Left renal cortex interstitium (tissue), 4 donors: ENCODE data around the gene KIF16B. TPM values are rescaled to one million over a fixed set of nuclear protein-coding genes. Genes with fewer than 3 reads are reported as not detected.

Experiments
- DNase-seq, 4 donors: peaks; one replicate each; pipeline ENCODE4 v3.0.0-alpha.2; 2013; ENCODE audit warnings: low read depth in 4 of 4, low spot score in 2 of 4, missing footprints in 1 of 4
- polyA plus RNA-seq, 4 donors: library from polyadenylated mRNA; unstranded; fragments of 120-200 nt; gene quantifications; one replicate each; pipeline ENCODE4 v1.2.1, GENCODE V29; 2013; ENCODE audit not compliant: insufficient read length in 4 of 4

The KIF16B gene
- polyA plus RNA-seq, 4 donors, result 16.8 to 26.0 (median 23.4) TPM

DNA sequence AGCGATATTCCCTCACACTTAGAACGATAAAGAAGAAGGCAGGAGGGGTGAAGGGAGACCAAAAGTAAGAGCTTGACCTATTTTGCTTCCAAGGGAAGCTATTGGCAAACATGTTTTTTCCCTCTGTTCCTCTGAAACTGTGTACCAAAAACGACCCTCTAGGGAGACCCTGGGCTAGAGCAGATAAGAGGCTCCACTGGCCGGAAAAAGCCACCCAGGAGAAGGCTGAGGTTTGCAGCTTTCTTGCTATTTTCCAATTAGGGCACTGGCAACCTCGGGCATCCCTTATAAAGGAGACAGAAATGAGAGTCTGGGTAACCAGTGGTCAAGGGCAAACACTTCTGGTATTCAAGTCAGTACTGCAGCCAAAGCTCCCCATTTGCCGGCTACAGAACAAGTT, 168.0 kb downstream of the KIF16B start:
- no peak for DNase-seq

DNA sequence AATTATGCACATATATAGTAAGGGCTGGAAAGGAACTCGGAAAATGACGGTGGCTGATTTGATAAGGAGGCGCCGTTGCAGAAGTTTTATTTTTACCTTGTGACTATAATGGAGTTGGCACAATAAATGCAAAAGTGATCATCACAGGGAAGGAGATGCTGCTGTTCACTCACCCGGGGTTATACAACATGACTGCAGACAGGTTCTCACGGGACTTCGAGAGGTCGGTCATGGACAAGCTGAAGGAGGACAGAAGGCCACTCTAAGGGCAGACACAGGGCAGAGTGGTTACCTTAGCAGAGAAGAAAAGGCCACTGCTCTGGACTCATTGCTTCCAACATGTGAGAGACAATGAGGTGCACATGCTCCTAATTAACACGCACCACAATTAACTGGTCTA, 168.6 kb downstream of the KIF16B start:
- no peak for DNase-seq

DNA sequence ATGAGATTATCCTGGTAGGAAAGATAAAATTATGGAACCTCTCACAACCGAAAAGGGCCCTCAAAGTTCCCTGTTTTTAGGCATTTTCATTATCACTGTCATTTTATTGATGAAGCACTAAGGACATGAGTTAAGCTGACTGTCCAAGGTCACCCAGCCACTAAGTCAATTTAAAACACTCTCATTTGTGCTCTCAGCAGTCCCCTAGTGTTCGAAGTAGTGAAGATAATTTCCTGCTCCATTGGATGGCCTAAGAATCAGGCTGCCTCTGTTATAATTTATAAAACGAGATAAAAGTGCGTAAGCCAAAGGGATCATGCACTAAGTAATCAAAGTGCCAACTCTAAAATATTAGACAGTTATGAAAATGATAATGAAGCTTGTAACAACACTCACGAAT, 169.1 kb downstream of the KIF16B start:
- DNase-seq, result no peak

DNA sequence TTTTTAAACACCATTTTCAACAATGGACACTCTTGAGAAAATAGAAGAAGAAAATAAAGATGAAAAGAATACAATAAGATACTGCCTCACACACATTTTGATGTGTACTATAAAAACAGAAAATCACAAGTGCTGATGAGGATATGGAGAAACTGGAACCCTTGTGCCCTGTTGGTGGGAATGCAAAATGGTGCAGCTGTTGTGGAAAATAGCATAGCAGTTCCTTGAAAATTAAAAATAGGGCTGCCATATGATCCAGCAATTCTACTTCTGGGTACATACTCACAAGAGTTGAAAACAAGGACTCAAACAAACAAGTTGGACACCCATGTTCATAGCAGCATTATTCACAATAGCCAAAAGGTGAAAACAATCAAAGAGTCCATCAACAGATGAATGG, 173.0 kb downstream of the KIF16B start:
- DNase-seq, result no peak

- no peak for DNase-seq
These were observed 173.4 kb downstream of the KIF16B start for GRCh38 chr20:16399801-16400200.

GRCh38 chr20:16397086-16397485, 176.2 kb downstream of the KIF16B start:
- DNase-seq, result no peak

GRCh38 chr20:16395366-16395765, 177.9 kb downstream of the KIF16B start:
- DNase-seq, result no peak

GRCh38 chr20:16394784-16395183, 178.5 kb downstream of the KIF16B start:
- no peak for DNase-seq

DNA sequence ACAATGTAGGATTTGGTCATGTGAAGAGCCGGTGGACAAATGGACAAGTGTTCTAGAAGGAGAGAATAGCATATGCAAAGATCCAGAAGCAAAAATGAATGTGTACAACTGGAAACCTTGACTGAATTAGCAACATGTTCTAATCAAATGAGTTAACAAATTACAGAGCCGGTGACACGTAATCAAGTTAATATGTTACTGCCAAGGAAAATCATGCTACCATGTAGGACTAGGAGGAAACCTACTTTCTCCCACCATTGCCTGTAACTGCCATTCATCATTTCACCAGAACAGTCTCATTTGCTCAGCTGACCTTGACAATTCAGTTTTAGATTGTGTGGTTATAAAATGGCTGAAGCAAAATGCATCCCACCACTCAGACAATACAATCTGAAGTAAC, 179.4 kb downstream of the KIF16B start:
- DNase-seq, result no peak

- no peak for DNase-seq
These were observed 180.0 kb downstream of the KIF16B start for GRCh38 chr20:16393297-16393696.

DNA sequence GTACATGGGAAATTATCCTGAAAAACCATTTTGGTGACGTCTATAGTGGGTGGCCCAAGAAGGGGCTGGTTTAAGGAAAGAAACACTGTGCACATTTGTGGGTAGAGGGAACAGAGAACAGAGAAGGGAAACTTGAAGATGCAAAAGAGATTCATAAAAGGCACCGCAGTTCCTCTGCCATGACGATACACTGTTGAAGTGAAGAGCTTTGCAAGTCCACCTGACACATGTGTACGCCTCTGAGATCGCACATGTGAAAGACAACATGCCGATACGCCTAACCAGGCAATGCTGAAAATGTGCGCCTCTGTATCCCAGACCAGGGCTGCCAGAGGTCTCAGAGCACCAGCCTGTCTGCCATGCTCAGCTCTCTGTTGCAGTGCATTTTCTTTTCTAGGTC, 180.9 kb downstream of the KIF16B start:
- no peak for DNase-seq

DNA sequence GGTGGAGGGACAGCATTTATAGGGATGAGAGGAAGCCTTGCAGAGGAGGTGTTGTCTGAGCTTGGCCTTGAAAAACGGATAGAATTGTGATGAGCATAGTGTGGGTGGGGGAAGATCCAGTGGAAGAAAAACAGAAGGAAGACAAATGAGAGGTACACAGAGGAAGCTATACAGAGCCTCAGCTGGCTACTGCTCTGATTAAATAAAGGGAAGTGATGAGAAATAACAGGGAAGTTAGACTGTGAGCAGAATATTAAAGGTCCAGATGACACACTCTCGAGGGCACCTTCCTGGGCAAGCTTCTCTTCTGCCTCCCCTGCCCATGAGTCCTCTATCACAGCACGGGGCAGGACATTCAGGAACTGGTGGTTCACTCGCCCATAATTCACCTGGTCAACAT, 182.3 kb downstream of the KIF16B start:
- no peak for DNase-seq

GRCh38 chr20:16388731-16389130, 184.5 kb downstream of the KIF16B start:
- no peak for DNase-seq

DNA sequence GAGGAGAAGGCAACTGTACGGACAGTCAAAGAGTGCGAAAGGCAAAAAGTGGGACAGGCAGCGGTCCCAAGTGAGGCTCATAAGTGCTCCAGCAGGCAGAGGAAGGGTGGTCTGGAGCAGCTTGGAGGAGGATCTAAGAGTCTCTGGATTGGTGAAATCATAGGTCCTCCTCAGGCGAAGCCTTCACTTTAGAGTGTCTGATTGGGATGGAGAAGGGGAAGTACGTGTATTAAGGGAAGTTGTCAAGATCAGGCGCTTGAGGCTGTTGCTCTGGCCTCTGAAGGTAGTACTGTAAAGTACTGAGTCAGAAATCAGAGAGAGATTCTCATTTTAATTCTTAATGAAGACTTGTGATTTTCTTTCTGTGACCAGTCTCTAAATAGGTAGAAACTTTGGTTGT, 185.6 kb downstream of the KIF16B start:
- no peak for DNase-seq

DNA sequence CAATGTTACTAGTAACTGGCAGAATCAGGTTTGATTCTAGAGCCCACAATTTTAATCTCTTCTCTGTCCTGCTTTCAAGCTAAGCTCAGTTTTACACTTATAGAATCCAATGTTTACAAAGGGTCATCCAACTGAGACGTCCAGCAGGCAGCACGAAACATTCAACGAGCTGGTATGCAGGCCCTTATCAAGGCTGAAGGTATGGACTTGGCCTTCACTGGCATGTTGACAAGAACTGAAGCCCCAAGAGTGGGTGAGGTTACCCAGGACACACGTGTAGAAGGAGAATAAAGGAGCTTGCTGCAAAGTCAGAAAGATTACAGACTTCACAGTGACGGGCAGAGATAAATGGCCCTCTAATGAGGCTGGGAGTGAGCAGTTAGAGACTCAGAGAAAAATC, 187.4 kb downstream of the KIF16B start:
- no peak for DNase-seq

DNA sequence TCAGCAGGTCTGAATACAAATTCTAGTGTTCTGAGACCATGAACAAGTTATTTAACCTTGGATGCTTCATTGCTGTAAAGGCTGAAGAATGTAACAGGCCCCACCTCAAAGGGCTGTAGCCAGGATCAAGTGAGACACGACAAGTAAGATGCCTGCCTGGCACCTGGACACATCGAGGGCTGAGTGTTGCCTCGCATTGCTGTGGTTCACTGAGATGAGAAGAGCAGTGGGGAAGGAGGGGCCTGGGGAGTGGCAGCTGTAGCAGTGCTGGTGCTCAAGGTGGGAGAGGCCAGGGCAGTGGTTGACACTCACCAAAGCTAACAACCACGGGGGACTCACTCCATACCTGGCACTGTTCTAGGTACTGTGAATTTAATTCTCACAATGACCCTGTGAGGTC, 187.8 kb downstream of the KIF16B start:
- DNase-seq, result no peak

GRCh38 chr20:16381444-16381843, 191.8 kb downstream of the KIF16B start:
- DNase-seq, result no peak

DNA sequence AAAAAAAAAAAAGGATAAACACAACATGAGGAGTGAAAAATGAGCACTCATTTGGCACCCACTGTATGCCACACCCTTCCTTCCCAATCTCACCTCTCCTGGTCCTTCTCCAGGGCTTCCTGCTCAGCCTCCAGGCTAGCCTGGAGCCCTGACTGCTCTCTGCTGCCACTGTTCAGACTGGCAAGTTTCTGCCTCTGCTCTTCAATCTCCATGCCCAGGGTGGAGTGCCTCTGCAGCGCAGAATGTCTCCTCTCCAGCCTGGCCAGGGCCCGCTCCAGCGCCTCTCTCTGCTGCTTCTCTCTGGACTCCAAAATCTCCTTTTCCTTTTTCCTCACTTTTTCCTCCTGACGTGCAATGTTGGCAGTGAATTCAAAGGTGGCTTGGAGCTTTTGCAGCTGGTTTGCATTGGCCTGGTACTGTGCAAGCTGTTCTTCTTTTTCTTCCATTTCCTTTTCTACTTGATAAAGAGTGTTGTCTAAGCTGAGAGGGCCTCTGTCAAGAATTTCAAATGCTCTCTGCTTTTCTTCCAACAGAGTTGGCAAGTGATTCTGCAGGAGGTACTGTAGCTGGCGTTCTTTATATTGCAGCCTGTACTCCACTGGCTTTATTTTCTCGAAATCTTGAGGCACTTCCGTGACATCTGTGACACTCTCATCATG, 194.4 kb downstream of the KIF16B start:
- DNase-seq, result no peak

DNA sequence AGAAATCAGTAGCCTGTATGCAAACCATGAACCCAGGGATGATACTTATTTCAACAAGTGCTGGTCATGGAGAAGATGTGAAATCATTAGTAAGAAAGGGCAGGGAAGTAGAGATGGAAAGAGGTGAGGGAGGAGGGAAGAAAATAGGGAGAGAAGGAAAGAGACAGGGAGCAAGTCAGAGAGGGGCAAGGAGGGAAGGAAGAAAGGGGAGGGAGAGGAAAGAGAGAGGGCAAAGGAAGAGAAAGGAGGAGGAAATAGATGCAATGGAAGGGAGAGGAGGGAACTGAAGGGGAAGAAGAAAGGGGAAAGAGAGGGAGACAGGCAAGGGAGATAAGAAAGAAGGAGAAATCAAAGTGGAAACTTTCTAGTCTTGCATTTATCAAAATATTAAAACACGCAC, 195.1 kb downstream of the KIF16B start:
- DNase-seq, result no peak

DNA sequence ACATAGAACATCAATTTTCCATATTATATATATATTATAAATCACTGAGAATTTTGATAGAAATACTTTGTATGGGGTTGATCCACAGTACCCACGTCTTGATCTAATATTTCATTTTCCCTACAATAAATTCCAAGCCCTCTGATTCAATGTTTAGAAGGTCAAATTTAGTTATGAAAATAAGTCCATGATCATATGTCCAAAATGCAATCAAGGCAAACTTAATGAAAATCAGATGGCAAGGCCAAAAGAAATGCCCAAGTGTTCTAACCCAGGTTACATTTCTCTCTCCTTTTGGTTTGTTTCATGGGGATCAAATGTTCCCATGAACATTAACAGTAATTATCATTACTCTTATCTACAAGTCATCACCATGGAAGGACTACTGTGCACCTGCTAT, 203.8 kb downstream of the KIF16B start:
- DNase-seq, result no peak

- DNase-seq, result no peak
These were observed 204.5 kb downstream of the KIF16B start for GRCh38 chr20:16368645-16369292.

GRCh38 chr20:16367948-16368560, 205.2 kb downstream of the KIF16B start:
- no peak for DNase-seq
